ENCODE measurements around the gene LPCAT2. TPM values are rescaled to one million over a fixed set of nuclear protein-coding genes. Genes with fewer than 3 reads are reported as not detected.

LPCAT2 gene
- total and polyA plus RNA-seq, 2 of the 13 experiments (the other 11 are each of a cell fraction or from before 2014, with no cell fraction given), result 9.9 to 17.6 TPM

GRCh38 chr16:55502801-55503366, 6.0 kb upstream of the LPCAT2 start (continued):
- TF ChIP-seq RERE (CRISPR knock-in tag; IDR thresholded peaks at IDR 0.05; ENCODE audit: low read depth), result no peak
- TF ChIP-seq UBTF (CRISPR knock-in tag; IDR thresholded peaks at IDR 0.05), result peak; percentile 47; the same call in 1 of the 2 replicates
- no peak for TF ChIP-seq AHDC1 (CRISPR knock-in tag; IDR thresholded peaks at IDR 0.05; ENCODE audit: borderline replicate concordance)
- no peak for TF ChIP-seq FUBP1 (CRISPR knock-in tag; IDR thresholded peaks at IDR 0.05; ENCODE audit: borderline replicate concordance)
- no peak for TF ChIP-seq RFX5 (IDR thresholded peaks at IDR 0.05; ENCODE audit: low read depth, low read length)
- no peak for TF ChIP-seq ARHGAP35 (CRISPR knock-in tag; IDR thresholded peaks at IDR 0.05; ENCODE audit: borderline replicate concordance)
- peak; percentile 20; the same call in 1 of the 2 replicates for TF ChIP-seq ZNF350 (CRISPR knock-in tag; IDR thresholded peaks at IDR 0.05; ENCODE audit: borderline replicate concordance, low read depth)
- TF ChIP-seq CSRNP1 (CRISPR knock-in tag; IDR thresholded peaks at IDR 0.05), result no peak

All from HepG2 (cell line).